Erythroblast (primary cell): ENCODE measurements around the gene ZNF384.

Experiments
- GATA1 ChIP-seq: IDR thresholded peaks from 2 replicates; pipeline ENCODE4 v1.6.1; 2011; ENCODE audit warnings: low read depth, mild to moderate bottlenecking, control low read depth, low read length, moderate library complexity
- POLR2A ChIP-seq: IDR thresholded peaks from 2 replicates; pipeline ENCODE4 v1.6.1; 2011; ENCODE audit warnings: mild to moderate bottlenecking, low read length

DNA sequence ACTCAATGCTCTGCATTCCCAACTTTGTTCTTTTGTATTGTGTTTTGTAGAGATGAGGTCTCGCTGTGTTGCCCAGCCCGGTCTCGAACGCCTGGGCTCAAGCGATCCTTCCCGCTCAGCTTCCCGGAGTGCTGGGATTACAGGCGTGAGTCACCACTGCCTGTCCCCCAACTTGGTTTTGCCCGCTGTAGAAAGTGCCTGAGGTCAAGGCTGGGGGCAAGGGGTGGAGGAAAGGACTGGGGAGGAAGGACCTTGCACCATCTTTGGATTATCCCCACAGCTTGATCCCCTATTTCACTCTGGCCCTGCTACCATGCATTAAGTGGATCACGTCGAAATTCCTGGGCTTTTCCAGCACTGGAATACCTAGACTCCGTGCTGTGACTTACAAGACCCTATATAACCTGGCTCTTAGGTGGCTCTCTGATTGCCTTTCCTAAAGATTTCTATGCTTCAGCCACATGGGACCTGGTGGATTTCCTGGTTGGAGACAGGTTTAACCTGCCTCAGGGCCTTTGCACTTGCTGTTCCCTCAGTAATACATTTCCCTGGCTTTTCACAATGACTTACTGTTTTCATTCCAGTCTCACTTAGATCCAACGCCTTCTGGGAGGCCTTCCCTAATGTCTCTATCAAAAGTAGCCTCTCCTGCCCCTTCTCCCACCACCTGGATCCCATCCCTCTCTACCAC is 12.0 kb upstream of the ZNF384 start:
- TF ChIP-seq POLR2A (no peak), GATA1 (no peak)
